Fibroblast of the conjunctiva (primary cell): ENCODE measurements around the gene HSF4.

ENCODE experiments used
- DNase-seq: peaks from one replicate; pipeline ENCODE4 v3.0.0-alpha.2; 2010; ENCODE audit warnings: low read depth

Gene HSF4

GRCh38 chr16:67166598-67167168 lies 2.1 kb downstream of the HSF4 start:
- no peak for DNase-seq

DNA sequence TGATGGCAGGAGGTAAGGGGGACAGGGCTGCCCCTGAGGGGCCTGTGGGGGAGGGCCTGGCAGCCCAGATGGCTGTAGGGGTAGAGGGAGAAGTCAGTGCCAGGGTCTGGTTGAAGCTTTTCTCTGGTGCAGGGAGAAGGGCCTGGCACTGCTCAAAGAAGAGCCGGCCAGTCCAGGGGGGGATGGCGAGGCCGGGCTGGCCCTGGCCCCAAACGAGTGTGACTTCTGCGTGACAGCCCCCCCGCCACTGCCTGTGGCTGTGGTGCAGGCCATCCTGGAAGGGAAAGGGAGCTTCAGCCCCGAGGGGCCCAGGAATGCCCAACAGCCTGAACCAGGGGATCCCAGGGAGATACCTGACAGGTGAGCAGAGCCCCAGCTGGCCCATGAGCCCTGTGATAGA lies 3.0 kb downstream of the HSF4 start:
- no peak for DNase-seq

DNA sequence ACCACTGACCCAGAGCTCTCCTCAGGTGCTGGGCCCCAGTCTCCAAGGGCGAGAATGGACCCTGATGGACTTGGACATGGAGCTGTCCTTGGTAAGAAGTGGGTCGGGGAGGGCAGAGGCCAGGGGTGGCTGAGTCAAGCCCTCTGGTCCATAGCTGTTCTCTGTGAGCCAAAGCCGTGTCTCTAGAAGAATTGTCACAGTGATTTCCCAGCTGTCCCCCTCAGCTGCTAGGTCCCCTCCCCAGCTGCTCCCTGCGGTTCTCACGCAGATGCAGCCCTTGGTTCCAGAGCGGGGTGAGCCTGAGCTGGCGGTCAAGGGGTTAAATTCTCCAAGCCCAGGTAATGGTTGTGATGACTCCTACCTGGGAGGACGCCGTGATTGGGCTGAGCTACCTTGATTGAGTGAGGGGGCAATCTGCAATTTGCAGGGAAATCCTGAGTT lies 4.5 kb downstream of the HSF4 start:
- DNase-seq = no peak

GRCh38 chr16:67169642-67170167 lies 5.2 kb downstream of the HSF4 start:
- DNase-seq = no peak

DNA sequence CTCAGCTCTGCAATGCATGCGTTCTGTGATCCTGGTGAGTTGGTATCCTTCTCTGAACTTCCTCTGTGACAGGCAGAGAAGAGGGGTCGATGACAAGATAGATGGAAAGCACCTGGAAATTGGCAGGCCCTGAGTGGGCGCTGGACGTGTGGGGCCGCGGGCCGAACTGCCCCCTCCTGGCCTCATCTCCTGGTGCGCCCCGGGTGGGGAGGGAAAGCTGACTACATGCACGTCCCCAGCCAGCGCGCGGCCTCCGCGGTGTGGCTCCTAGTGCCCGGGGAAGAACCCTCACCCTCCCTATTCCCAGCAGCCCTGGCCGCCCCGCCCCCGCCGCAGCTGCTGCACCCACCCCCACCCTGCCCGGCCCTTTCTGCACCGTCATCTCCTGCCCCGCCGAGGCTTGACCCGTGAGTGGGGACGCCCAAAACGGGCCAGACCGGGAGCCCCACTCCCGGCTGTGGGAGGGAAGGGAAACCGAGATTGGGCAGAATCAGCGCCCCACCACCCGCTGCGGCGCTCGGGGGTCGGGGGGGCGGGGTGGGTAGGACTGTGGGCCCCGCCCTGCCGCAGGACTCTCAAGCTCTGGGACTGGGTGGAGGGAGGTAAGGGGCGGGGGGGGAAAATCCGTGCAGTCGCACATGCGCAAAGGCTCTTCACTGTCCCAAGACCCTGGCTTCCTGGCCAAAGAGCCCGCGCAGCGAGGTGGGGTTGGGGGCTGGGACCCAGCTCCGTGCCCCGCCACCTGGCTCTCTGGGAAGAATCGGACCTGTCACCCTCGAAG lies 5.8 kb downstream of the HSF4 start, which contains the start of gene NOL3:
Gene NOL3 (plus strand): TSS at position 371 of the 781 bp plus-strand sequence.
- DNase-seq = peak; percentile 60

- DNase-seq = no peak
Measured at GRCh38 chr16:67170949-67171649, 6.6 kb downstream of the HSF4 start.

- no peak for DNase-seq
Measured at GRCh38 chr16:67173323-67173722, 8.8 kb downstream of the HSF4 start.

DNA sequence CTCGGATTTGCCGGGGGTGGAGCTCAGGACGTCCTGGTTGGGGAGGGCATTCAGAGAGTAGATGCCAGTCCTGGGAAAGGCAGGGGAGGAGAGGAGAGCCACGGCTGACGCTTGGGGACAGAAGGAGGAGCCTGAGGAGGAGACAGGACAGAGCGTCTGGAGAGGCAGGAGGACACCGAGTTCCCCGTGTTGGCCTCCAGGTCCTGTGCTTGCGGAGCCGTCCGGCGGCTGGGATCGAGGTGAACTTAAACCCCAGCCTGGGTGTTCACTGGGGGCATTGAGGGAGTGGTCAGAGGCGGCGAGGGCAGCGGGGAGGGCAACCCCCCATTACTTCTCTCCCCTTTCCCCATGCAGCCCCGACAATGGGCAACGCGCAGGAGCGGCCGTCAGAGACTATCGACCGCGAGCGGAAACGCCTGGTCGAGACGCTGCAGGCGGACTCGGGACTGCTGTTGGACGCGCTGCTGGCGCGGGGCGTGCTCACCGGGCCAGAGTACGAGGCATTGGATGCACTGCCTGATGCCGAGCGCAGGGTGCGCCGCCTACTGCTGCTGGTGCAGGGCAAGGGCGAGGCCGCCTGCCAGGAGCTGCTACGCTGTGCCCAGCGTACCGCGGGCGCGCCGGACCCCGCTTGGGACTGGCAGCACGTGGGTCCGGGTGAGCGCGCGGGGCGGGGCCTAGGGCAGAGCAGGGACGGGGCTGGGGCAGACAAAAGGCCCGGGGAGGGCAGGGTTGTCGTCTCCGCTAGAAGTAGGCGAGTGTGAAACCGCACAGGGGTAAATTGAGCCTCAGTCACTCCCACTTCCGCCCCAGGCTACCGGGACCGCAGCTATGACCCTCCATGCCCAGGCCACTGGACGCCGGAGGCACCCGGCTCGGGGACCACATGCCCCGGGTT lies 9.5 kb downstream of the HSF4 start:
- DNase-seq = peak; percentile 74

DNA sequence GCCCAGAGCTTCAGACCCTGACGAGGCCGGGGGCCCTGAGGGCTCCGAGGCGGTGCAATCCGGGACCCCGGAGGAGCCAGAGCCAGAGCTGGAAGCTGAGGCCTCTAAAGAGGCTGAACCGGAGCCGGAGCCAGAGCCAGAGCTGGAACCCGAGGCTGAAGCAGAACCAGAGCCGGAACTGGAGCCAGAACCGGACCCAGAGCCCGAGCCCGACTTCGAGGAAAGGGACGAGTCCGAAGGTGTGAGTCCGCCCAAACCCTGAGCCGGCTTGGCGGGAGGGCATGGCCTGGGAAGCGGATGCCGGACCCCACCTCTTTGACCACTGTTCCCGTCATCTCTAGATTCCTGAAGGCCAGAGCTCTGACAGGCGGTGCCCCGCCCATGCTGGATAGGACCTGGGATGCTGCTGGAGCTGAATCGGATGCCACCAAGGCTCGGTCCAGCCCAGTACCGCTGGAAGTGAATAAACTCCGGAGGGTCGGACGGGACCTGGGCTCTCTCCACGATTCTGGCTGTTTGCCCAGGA lies 10.2 kb downstream of the HSF4 start:
- DNase-seq = no peak

- DNase-seq = no peak
Measured at GRCh38 chr16:67176662-67177061, 12.1 kb downstream of the HSF4 start.

DNA sequence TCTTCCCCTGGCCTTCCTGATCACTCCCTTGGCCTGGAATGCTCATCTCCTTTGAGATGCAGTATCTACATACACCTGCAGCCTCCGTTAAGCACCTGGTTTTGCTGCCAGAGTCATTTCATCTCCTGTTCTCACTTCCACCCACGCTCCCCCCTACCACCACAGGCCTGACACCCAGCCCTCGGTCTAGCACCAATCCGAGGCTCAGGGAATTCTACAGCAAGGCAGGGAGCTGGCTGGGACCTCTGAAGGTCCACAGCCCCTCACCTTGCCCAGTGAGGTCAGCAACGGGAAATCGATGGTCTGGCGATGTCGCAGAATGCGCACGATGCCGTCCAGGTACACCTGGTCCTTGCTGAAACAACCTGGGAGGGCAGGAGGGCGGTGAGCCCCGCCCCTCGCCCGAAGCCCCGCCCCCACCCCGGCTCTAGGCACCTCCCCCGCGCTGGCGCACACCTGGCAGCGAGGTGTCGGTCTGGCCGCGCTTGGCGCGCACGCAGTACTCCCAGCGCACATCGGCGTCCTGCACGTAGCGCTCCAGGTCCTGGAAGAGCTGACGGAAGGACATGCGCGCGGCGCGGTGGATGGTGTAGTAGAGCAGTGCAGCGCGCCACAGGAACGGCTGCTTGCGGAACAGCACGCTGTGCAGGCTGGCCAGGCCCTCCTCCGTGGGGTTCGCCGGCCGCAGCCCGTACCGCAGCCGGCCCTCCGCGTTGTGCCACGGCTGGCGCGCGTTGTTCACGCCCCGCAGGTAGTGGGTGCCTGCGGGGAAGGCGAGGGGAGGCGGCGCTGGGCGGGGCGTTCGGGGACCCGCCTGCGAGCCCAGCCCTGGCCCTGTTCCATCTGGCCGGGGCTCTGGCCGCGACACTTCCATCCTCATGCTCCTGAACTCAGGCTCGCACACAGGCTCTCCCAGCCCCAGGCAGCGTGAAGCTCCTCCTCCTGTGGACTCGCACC lies 13.5 kb downstream of the HSF4 start:
- DNase-seq = no peak

- no peak for DNase-seq
Measured at GRCh38 chr16:67179421-67180080, 15.0 kb downstream of the HSF4 start.

DNA sequence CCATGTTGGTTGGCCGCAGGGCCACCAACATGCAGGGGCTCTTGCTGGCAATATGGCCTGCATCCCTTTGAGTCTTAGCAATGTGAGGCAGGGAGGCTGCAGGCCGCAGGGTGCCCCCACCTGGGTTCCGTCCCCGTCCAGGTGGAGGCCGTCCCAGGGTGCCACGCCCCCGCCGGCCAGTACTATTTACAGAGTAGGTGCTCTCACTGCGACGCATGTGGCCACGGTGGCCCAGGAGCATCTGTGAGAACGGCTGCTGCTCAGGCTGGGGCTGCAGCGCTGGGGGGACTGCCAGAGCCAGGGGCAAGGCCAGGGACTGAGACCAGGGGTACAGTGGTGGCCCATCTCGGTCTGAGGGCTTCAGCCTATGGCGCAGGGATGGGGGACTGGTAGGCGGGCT lies 15.6 kb downstream of the HSF4 start:
- no peak for DNase-seq

- DNase-seq = peak; percentile 67
Measured at GRCh38 chr16:67181346-67181745, 16.8 kb downstream of the HSF4 start.

- no peak for DNase-seq
Measured at GRCh38 chr16:67182288-67182687, 17.7 kb downstream of the HSF4 start.

- DNase-seq = no peak
Measured at GRCh38 chr16:67183284-67183626, 18.7 kb downstream of the HSF4 start.

DNA sequence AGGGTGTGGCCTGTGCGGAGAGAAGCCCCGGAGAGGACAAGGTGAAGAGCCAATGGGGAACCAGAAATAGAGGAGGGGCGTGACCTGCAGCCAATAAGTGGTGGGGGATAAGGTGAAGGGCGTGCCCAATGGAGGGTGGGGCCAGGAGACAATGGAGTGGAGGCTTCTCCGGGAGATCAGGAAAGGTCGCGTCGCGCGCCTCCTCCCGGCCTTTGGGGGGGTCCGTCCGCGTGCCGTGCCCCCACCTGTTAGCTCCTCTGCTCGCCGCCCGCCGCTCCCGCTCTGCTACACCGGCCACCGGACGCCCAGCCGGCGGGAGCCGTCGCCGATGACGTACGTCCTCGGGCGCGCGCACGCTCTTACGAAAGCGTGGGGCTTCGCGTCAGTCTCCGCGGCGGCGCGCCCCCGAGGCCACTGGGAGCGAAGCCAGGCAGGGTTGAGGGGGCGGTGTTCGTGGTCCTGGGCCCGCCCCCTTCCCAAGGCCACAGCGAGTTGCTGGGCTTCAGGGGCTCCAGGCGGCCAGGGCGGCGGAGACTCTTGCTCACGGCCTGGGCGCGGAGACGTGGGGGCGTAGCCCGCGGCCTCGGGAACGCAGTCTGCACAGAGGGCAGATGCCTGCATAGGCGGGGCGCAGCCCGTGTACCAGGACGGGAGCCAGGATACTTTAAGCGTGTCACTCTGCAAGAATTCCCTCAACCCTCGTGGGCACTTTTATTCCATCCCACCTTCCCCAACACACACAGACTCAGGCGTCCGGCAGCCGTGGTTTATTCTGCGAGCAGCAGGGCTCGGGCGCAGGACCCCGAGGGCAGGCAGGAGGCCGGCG lies 19.3 kb downstream of the HSF4 start, which contains the start of gene MATCAP1:
Gene MATCAP1 (minus strand): TSS at position 337 of the 826 bp plus-strand sequence. CDS start 3,353 bp downstream, outside the sequence.
- peak; percentile 97 for DNase-seq

GRCh38 chr16:67184453-67184994 lies 20.0 kb downstream of the HSF4 start:
- DNase-seq = no peak
